VCaP (cell line): ENCODE data around the gene ABTB2.
"Not testable (repeated sequence)": the region's sequence is repeated elsewhere in the genome, so short reads cannot be mapped to it uniquely, and the experiment has no call there.

Experiments
- H3K27ac ChIP-seq: fragments of 450-650 bp; 2 replicates; pipeline ENCODE4 v1.5.1; 2017
- TF ChIP-seq, protein P1 (sequence below): fragments of 450-650 bp; conservative IDR thresholded peaks from 2 replicates; pipeline ENCODE4 v1.5.1; 2017; ENCODE audit warnings: mild to moderate bottlenecking, moderate library complexity

Gene ABTB2

DNA sequence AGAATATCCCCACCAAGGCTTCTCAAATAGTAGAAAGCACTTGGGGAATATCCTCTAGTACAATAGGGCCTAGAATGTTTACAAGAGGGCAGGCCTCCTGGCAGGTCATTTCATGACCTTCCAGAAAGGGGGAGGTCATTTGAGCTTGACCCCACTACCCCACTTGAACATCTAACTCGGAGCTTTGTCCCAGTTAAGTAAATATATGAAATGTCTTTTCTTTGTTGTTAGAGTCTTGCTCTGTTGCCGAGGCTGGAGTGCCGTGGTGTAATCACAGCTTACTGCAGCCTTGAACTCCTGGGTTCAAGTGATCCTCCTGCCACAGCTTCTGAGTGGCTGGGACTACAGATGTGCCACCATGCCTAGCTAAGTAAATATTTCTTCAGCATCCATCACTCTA lies 108.4 kb downstream of the ABTB2 start:
- no peak overlapping the region for H3K27ac ChIP-seq
- TF ChIP-seq, protein P1, sequence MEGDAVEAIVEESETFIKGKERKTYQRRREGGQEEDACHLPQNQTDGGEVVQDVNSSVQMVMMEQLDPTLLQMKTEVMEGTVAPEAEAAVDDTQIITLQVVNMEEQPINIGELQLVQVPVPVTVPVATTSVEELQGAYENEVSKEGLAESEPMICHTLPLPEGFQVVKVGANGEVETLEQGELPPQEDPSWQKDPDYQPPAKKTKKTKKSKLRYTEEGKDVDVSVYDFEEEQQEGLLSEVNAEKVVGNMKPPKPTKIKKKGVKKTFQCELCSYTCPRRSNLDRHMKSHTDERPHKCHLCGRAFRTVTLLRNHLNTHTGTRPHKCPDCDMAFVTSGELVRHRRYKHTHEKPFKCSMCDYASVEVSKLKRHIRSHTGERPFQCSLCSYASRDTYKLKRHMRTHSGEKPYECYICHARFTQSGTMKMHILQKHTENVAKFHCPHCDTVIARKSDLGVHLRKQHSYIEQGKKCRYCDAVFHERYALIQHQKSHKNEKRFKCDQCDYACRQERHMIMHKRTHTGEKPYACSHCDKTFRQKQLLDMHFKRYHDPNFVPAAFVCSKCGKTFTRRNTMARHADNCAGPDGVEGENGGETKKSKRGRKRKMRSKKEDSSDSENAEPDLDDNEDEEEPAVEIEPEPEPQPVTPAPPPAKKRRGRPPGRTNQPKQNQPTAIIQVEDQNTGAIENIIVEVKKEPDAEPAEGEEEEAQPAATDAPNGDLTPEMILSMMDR = no peak

DNA sequence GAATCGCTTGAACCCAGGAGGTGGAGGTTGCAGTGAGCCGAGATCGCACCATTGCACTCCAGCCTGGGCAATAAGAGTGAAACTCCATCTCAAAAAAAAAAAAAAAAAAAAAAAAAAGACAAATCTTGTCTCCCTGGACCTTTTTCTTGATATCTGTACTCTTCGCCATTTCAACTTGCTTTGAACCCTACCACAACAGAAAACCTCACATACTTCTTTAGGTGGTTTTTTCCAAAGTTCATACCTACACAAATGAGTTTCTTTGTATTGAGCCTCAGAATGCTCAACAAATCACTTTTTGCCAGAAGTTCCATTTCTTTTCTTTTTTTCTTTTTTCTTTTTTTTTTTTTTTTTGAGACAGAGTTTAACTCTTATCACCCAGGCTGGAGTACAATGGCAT lies 111.3 kb downstream of the ABTB2 start:
- H3K27ac ChIP-seq = not testable (repeated sequence)

DNA sequence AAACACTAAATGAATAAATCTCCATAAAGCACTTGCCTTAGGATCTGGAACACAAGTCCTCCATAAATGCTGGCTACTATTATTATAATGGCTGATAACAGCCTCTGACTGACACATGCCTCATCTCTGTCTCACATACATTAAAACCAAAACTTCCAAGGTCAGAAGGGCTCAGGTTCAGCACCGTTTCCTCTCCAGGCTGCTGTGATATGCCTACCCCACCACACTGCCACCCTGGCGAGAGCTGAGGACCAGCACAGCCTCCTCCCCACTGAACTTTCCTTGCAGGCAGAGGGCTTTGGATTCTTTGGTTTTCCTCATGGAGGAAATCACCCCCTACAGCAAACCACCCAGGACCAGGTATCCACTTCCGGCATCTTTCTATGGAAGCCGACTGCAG lies 112.8 kb downstream of the ABTB2 start:
- TF ChIP-seq, protein P1 = no peak
- H3K27ac ChIP-seq = no peak overlapping the region

DNA sequence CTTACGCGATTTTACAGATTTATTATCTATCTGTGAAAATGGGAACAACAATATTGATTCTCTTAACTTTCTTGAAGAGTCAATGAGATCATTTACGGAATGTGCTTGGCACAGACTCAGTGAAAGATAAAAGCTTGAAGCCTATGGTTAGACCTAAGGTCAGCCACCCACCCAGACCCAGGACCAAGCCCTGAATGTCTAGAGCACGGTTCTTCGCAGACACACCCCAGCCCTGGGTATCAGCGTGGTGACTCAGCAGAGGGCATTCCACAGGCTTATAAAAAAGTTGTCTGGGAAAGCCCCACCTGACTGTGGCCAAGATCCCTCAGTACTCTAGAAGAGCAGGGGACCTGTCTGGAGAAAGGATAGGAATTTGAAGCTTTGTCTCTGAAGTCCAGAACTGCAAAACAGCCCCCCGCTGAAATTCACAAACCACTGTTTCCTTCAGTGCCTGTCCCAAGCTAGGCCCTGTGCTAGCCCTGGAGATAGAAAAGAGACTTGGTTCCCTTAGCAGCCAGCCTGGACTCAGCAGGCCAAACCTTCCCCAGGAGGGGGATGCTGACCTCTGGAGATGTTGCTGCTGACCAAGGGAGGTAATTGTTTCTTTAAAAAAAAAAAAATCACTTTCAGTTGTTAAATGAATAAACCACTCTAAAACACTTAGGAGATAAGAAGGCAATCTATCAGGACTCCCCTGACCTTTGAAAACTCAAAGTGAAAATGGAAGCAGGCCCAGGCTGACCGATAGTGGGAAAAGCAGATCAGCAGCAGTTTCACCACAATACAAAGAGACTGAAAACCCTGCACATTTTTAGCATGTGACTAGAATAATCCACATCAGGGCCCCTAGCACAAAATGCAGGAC lies 114.0 kb downstream of the ABTB2 start:
- H3K27ac ChIP-seq = no peak overlapping the region
- TF ChIP-seq, protein P1 = no peak

DNA sequence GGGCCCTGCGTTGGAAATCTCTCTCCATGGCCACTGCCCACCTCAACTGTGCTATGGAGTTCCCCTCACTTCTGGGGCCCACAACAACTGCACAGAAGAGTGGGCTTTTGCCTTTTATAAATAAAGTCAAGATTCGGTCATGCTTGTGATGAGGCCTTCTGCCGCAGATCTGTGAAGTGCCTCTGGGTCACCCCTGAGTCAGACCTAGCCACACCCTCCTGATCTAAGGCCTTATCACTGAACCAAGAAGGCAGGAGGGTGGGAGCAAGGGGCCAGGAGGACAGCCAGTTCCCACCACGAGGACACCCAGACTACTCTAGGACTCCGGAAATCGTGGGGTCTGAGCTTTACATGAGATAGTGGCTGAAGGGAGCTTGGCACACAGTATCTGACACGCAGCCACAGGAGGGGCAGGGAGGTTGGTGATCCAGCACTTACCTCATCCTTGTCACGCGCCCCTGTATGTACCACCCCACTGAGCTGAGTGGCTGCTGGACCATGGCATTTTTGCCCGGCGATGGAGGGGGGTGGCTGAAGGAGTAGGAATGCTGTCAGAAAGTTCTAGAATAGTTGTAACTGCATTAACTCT lies 115.7 kb downstream of the ABTB2 start:
- TF ChIP-seq, protein P1 = no peak
- H3K27ac ChIP-seq = no peak overlapping the region

DNA sequence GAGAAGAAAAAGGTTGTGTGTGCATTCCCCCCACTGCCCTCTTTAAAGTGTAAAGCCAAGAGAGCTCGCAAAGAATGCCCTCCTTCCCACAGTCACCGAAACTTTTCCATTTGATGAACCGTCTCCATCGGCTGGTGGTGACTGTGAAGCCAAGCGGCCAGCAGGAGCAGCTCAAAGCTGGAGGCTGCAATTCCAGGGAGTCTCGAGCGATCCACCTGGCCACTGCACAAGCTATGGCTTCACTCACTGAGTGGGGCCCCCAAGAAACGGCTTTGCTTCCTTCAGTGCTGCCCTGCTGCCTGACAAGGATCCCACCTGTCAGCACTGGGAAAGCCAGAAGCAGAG lies 117.7 kb downstream of the ABTB2 start:
- no peak overlapping the region for H3K27ac ChIP-seq
- TF ChIP-seq, protein P1 = no peak

DNA sequence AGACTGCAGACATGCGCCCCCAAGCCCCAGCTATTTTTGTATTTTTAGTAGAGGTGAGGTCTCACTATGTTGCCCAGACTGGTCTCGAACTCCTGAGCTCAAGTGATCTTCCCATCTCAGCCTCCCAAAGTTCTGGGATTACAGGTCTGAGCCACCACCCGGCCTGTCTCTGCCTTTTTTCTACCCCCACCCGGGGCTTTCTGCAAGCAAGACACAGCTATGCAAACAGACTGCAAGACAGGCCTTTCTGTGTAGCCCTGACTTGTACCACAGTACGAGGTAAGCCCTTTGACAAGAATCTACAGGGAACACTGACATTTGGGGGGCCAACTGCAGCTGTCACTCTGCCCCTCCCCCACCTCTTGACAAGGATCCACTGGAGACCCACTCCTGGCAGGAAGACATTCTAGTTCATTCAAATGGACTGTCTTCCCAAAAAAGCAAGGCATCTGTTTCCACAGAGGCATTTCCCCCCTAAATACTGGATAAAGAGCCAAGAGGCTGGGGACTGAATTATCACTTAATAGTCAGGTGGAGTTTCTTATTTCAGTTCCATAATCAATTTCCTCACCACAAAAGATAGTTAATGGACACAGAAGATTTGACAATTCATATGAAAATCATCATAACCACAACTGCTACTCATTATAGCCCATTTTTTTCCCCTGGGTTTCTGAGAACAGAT lies 118.2 kb downstream of the ABTB2 start:
- H3K27ac ChIP-seq = no peak overlapping the region
- TF ChIP-seq, protein P1 = no peak
